ENCODE results near the gene SACM1L.

The SACM1L gene

GRCh38 chr3:45782381-45782780 lies 93.2 kb downstream of the SACM1L start:
- TF ChIP-seq YY1 (IDR thresholded peaks at IDR 0.05; ENCODE audit: insufficient read depth, insufficient read length) (no peak), ZNF274 (IDR thresholded peaks at IDR 0.05; ENCODE audit: low read depth, low read length) (no peak), SUZ12 (IDR thresholded peaks at IDR 0.05; ENCODE audit: extremely low read depth, insufficient read depth, insufficient read length) (no peak)
- H3K27me3 ChIP-seq (ENCODE audit: insufficient read depth, insufficient read length) = peaks cover 2% of the 10 kb centered on the region
- DNase-seq (ENCODE audit: low read depth, low spot score) = no peak
- H3K4me3 ChIP-seq (ENCODE audit: insufficient read length, low read depth) = no peak overlapping the region
- no peak overlapping the region for H3K9ac ChIP-seq (ENCODE audit: insufficient read length, low read depth)
- H3K4me1 ChIP-seq (ENCODE audit: insufficient read depth, insufficient read length) = peaks cover 11% of the 10 kb centered on the region
- H3K36me3 ChIP-seq (ENCODE audit: insufficient read depth, insufficient read length, low read length) = no peaks in the 10 kb centered on the region
- H3K9me3 ChIP-seq (ENCODE audit: insufficient read depth, low read length) = 0 out of 2 replicates have a peak, but pooled peaks cover 5% of the 10 kb centered on the region

- Histone ChIP-seq H3K9ac (ENCODE audit: insufficient read length, low read depth) (no peak overlapping the region), H3K27me3 (ENCODE audit: insufficient read depth, insufficient read length) (peaks cover 2% of the 10 kb centered on the region), H3K4me1 (ENCODE audit: insufficient read depth, insufficient read length) (peaks cover 6% of the 10 kb centered on the region), H3K36me3 (ENCODE audit: insufficient read depth, insufficient read length, low read length) (no peaks in the 10 kb centered on the region), H3K9me3 (ENCODE audit: insufficient read depth, low read length) (peaks cover 7% of the 10 kb centered on the region; the same call in 1 of the 2 replicates), H3K4me3 (ENCODE audit: insufficient read length, low read depth) (no peak overlapping the region)
- no peak for DNase-seq (ENCODE audit: low read depth, low spot score)
- TF ChIP-seq YY1 (IDR thresholded peaks at IDR 0.05; ENCODE audit: insufficient read depth, insufficient read length) (no peak), SUZ12 (IDR thresholded peaks at IDR 0.05; ENCODE audit: extremely low read depth, insufficient read depth, insufficient read length) (no peak), ZNF274 (IDR thresholded peaks at IDR 0.05; ENCODE audit: low read depth, low read length) (no peak)
Observed at GRCh38 chr3:45783667-45784066, 94.5 kb downstream of the SACM1L start.

- Histone ChIP-seq H3K9me3 (ENCODE audit: insufficient read depth, low read length) (peaks cover 14% of the 10 kb centered on the region; the same call in 1 of the 2 replicates), H3K9ac (ENCODE audit: insufficient read length, low read depth) (no peak overlapping the region), H3K36me3 (ENCODE audit: insufficient read depth, insufficient read length, low read length) (no peaks in the 10 kb centered on the region), H3K4me1 (ENCODE audit: insufficient read depth, insufficient read length) (no peaks in the 10 kb centered on the region), H3K27me3 (ENCODE audit: insufficient read depth, insufficient read length) (peaks cover 2% of the 10 kb centered on the region), H3K4me3 (ENCODE audit: insufficient read length, low read depth) (no peak overlapping the region)
- DNase-seq (ENCODE audit: low read depth, low spot score) = no peak
- TF ChIP-seq ZNF274 (IDR thresholded peaks at IDR 0.05; ENCODE audit: low read depth, low read length) = no peak
- no peak for TF ChIP-seq YY1 (IDR thresholded peaks at IDR 0.05; ENCODE audit: insufficient read depth, insufficient read length)
- no peak for TF ChIP-seq SUZ12 (IDR thresholded peaks at IDR 0.05; ENCODE audit: extremely low read depth, insufficient read depth, insufficient read length)
Observed at GRCh38 chr3:45785605-45786150, 96.5 kb downstream of the SACM1L start.

- Histone ChIP-seq H3K27me3 (ENCODE audit: insufficient read depth, insufficient read length) (no peaks in the 10 kb centered on the region), H3K36me3 (ENCODE audit: insufficient read depth, insufficient read length, low read length) (no peaks in the 10 kb centered on the region), H3K4me1 (ENCODE audit: insufficient read depth, insufficient read length) (no peaks in the 10 kb centered on the region), H3K9me3 (ENCODE audit: insufficient read depth, low read length) (peaks cover 14% of the 10 kb centered on the region; the same call in 1 of the 2 replicates), H3K9ac (ENCODE audit: insufficient read length, low read depth) (no peak overlapping the region), H3K4me3 (ENCODE audit: insufficient read length, low read depth) (no peak overlapping the region)
- DNase-seq (ENCODE audit: low read depth, low spot score) = no peak
- TF ChIP-seq ZNF274 (IDR thresholded peaks at IDR 0.05; ENCODE audit: low read depth, low read length) (no peak), YY1 (IDR thresholded peaks at IDR 0.05; ENCODE audit: insufficient read depth, insufficient read length) (no peak), SUZ12 (IDR thresholded peaks at IDR 0.05; ENCODE audit: extremely low read depth, insufficient read depth, insufficient read length) (no peak)
Observed at GRCh38 chr3:45786801-45787495, 97.8 kb downstream of the SACM1L start.

- H3K9me3 ChIP-seq (ENCODE audit: insufficient read depth, low read length) = peaks cover 14% of the 10 kb centered on the region; the same call in 1 of the 2 replicates
- DNase-seq (ENCODE audit: low read depth, low spot score) = no peak
- no peaks in the 10 kb centered on the region for H3K4me1 ChIP-seq (ENCODE audit: insufficient read depth, insufficient read length)
- H3K36me3 ChIP-seq (ENCODE audit: insufficient read depth, insufficient read length, low read length) = no peaks in the 10 kb centered on the region
- no peak overlapping the region for H3K4me3 ChIP-seq (ENCODE audit: insufficient read length, low read depth)
- no peak overlapping the region for H3K9ac ChIP-seq (ENCODE audit: insufficient read length, low read depth)
- H3K27me3 ChIP-seq (ENCODE audit: insufficient read depth, insufficient read length) = no peaks in the 10 kb centered on the region
- TF ChIP-seq SUZ12 (IDR thresholded peaks at IDR 0.05; ENCODE audit: extremely low read depth, insufficient read depth, insufficient read length) = no peak
- no peak for TF ChIP-seq YY1 (IDR thresholded peaks at IDR 0.05; ENCODE audit: insufficient read depth, insufficient read length)
- no peak for TF ChIP-seq ZNF274 (IDR thresholded peaks at IDR 0.05; ENCODE audit: low read depth, low read length)
Observed at GRCh38 chr3:45787551-45787950, 98.4 kb downstream of the SACM1L start.

DNA sequence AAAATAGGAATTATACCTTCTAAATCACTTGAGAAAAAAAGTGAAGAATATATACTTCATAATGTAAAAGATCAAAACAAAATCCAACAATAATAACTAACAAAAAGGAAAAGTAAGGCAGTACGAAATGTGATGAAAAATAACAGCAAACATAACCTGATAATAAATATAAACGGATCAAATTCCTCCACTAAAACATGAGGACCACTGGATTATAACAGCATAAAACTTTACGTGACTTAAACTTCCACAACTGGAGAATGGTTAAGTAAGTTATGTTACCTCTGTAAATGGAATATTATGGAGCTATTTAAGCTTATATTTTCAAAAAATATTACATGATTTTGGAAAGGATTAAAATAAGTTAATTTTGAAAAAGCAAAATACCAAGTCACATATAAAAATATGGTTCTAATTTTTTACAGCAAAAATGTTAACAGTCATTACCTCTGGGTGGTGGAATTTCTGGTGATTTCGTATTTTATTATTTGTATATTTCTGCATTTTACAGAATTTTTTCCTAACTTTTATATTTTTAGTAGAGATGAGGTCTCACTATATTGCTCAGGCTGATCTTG lies 100.1 kb downstream of the SACM1L start:
- DNase-seq (ENCODE audit: low read depth, low spot score) = no peak
- no peaks in the 10 kb centered on the region for H3K4me1 ChIP-seq (ENCODE audit: insufficient read depth, insufficient read length)
- H3K4me3 ChIP-seq (ENCODE audit: insufficient read length, low read depth) = no peak overlapping the region
- H3K9ac ChIP-seq (ENCODE audit: insufficient read length, low read depth) = no peak overlapping the region
- peaks cover 7% of the 10 kb centered on the region for H3K27me3 ChIP-seq (ENCODE audit: insufficient read depth, insufficient read length)
- no peak for TF ChIP-seq ZNF274 (IDR thresholded peaks at IDR 0.05; ENCODE audit: low read depth, low read length)
- TF ChIP-seq SUZ12 (IDR thresholded peaks at IDR 0.05; ENCODE audit: extremely low read depth, insufficient read depth, insufficient read length) = no peak
- TF ChIP-seq YY1 (IDR thresholded peaks at IDR 0.05; ENCODE audit: insufficient read depth, insufficient read length) = no peak
- no peaks in the 10 kb centered on the region for H3K36me3 ChIP-seq (ENCODE audit: insufficient read depth, insufficient read length, low read length)
- peaks cover 14% of the 10 kb centered on the region; the same call in 1 of the 2 replicates for H3K9me3 ChIP-seq (ENCODE audit: insufficient read depth, low read length)

- no peak for TF ChIP-seq SUZ12 (IDR thresholded peaks at IDR 0.05; ENCODE audit: extremely low read depth, insufficient read depth, insufficient read length)
- TF ChIP-seq ZNF274 (IDR thresholded peaks at IDR 0.05; ENCODE audit: low read depth, low read length) = no peak
- no peak for DNase-seq (ENCODE audit: low read depth, low spot score)
Observed at GRCh38 chr3:45790596-45790995, 101.4 kb downstream of the SACM1L start.

More at GRCh38 chr3:45790596-45790995, 101.4 kb downstream of the SACM1L start:
- Histone ChIP-seq H3K27me3 (ENCODE audit: insufficient read depth, insufficient read length) (peaks cover 20% of the 10 kb centered on the region), H3K9me3 (ENCODE audit: insufficient read depth, low read length) (peaks cover 9% of the 10 kb centered on the region; the same call in 1 of the 2 replicates), H3K36me3 (ENCODE audit: insufficient read depth, insufficient read length, low read length) (no peaks in the 10 kb centered on the region), H3K4me3 (ENCODE audit: insufficient read length, low read depth) (no peak overlapping the region), H3K4me1 (ENCODE audit: insufficient read depth, insufficient read length) (no peaks in the 10 kb centered on the region), H3K9ac (ENCODE audit: insufficient read length, low read depth) (no peak overlapping the region)
